Keratinocyte (primary cell): ENCODE measurements around the gene CD164L2. TPM values are rescaled to one million over a fixed set of nuclear protein-coding genes. Genes with fewer than 3 reads are reported as not detected.

ENCODE experiments used
- DNase-seq: peaks from one replicate; pipeline ENCODE4 v3.0.0-alpha.2; 2011; ENCODE audit warnings: low read depth, missing footprints, low spot score
- FAIRE-seq: peaks from 2 replicates; lab custom pipeline; 2011; peaks lifted over from hg19 to GRCh38; lab: Jason Lieb, UNC
- H2AFZ ChIP-seq: 2 replicates; pipeline ENCODE4 v1.6.0; 2012; ENCODE audit warnings: low read length, control low read depth, inconsistent platforms; ENCODE audit not compliant: control insufficient read depth
- H3K27ac ChIP-seq: 2 replicates; pipeline ENCODE4 v1.5.1; 2011; ENCODE audit warnings: low read length; ENCODE audit not compliant: control insufficient read depth, insufficient read depth
- H3K27me3 ChIP-seq: 3 replicates; pipeline ENCODE4 v1.6.0; 2011; ENCODE audit warnings: low read length; ENCODE audit not compliant: control insufficient read depth, insufficient read depth; ENCODE audit errors: extremely low read depth
- H3K36me3 ChIP-seq, 2 experiments: 2 replicates in 1 of 2; 3 replicates in 1 of 2; pipeline ENCODE4 v1.5.1; 2011; ENCODE audit warnings: low read length in 2 of 2, mild to moderate bottlenecking in 1 of 2; ENCODE audit not compliant: control insufficient read depth in 2 of 2, insufficient read depth in 2 of 2; ENCODE audit errors: extremely low read depth in 1 of 2
- H3K4me1 ChIP-seq: 3 replicates; pipeline ENCODE4 v1.5.1; 2011; ENCODE audit warnings: low read length; ENCODE audit not compliant: control insufficient read depth, insufficient read depth; ENCODE audit errors: extremely low read depth
- H3K4me2 ChIP-seq: 3 replicates; pipeline ENCODE4 v1.6.0; 2011; ENCODE audit warnings: low read depth, low read length; ENCODE audit not compliant: control insufficient read depth, insufficient read depth; ENCODE audit errors: extremely low read depth
- H3K4me3 ChIP-seq, 3 experiments: fragments of 200-600 bp in 1 of 3; sonication (generic) in 1 of 3; 2 replicates in 2 of 3; 3 replicates in 1 of 3; pipeline ENCODE4 v1.5.1; 2011 to 2016; ENCODE audit warnings: low read length in 3 of 3, mild to moderate bottlenecking in 3 of 3, control low read depth in 2 of 3, inconsistent platforms in 1 of 3, low read depth in 1 of 3, mixed read lengths in 1 of 3, mixed run types in 1 of 3, moderate library complexity in 1 of 3; ENCODE audit not compliant: control insufficient read depth in 2 of 3, insufficient read depth in 2 of 3; ENCODE audit errors: extremely low read depth in 1 of 3
- H3K79me2 ChIP-seq: 2 replicates; pipeline ENCODE4 v1.6.0; 2012; ENCODE audit warnings: low read length; ENCODE audit not compliant: control insufficient read depth, insufficient read depth
- H3K9ac ChIP-seq: 3 replicates; pipeline ENCODE4 v1.6.0; 2011; ENCODE audit warnings: low read length; ENCODE audit not compliant: control insufficient read depth, insufficient read depth; ENCODE audit errors: extremely low read depth
- H3K9me1 ChIP-seq: 3 replicates; pipeline ENCODE4 v1.6.0; 2011; ENCODE audit warnings: low read length; ENCODE audit not compliant: control insufficient read depth, insufficient read depth; ENCODE audit errors: extremely low read depth
- H3K9me3 ChIP-seq: 2 replicates; pipeline ENCODE4 v1.5.1; 2012; ENCODE audit warnings: low read depth, low read length; ENCODE audit not compliant: control insufficient read depth
- H4K20me1 ChIP-seq: 3 replicates; pipeline ENCODE4 v1.6.0; 2011; ENCODE audit warnings: low read length; ENCODE audit not compliant: control insufficient read depth, insufficient read depth; ENCODE audit errors: extremely low read depth
- CTCF ChIP-seq, 3 experiments: IDR thresholded peaks in 1 of 3; conservative IDR thresholded peaks in 1 of 3; optimal IDR thresholded peaks in 1 of 3; 2 replicates in 2 of 3; 3 replicates in 1 of 3; pipeline versions ENCODE3 to v1.5.1; 2011; ENCODE audit warnings: low read length in 3 of 3, mild to moderate bottlenecking in 3 of 3, moderate library complexity in 2 of 3, control low read depth in 1 of 3, inconsistent platforms in 1 of 3; ENCODE audit not compliant: insufficient read depth in 2 of 3; ENCODE audit errors: extremely low read depth in 1 of 3
- EZH2 ChIP-seq: IDR thresholded peaks from one replicate; pipeline ENCODE4 v1.6.1; 2012; ENCODE audit warnings: inconsistent platforms, mild to moderate bottlenecking, low read length, moderate library complexity
- dilution Hi-C: fragments of 300-500 bp; cut with MboI; formaldehyde crosslinking; loops from one replicate; pipeline ENCODE4 v1.7.0; 2020; ENCODE audit warnings: low sequenced_read_pairs; ENCODE audit not compliant: extremely low pct_ligation_motif_present
- polyA plus RNA-seq, 5 experiments: library from polyadenylated mRNA; depleted of rRNA in 3 of 5; stranded (reverse) in 3 of 5; stranded (forward) in 1 of 5; unstranded in 1 of 5; fragments of >200 nt; gene quantifications; 1 replicate in 1 of 5; 2 replicates in 3 of 5; 3 replicates in 1 of 5; pipeline versions ENCODE4 v1.2.1 to v1.2.3, GENCODE V29; 2011 to 2012; ENCODE audit warnings: missing spikeins in 2 of 5, low read depth in 1 of 5, low replicate concordance in 1 of 5

Gene CD164L2
- polyA plus RNA-seq, 1 donor (not counting 4 experiments of a cell fraction or from before 2014, with no cell fraction given), result 2.7 TPM

GRCh38 chr1:27367160-27367650, 15.9 kb downstream of the CD164L2 start:
- Histone ChIP-seq H3K27me3 (no peaks in the 10 kb centered on the region), H3K9me1 (no peaks in the 10 kb centered on the region), H3K9ac (peak overlapping the region; percentile 88), H4K20me1 (no peaks in the 10 kb centered on the region), H3K36me3 (peaks cover 8 to 10% of the 10 kb centered on the region in 2 experiments), H3K4me2 (peak overlapping the region; percentile 86), H3K27ac (peak overlapping the region; percentile 91), H3K4me3 (peak overlapping the region in 2 of 3 experiments; percentile 82 to 89), H3K4me1 (peaks cover 33% of the 10 kb centered on the region), H3K79me2 (peaks cover 12% of the 10 kb centered on the region), H3K9me3 (no peaks in the 10 kb centered on the region), H2AFZ (peak overlapping the region; percentile 76)
- no peak for FAIRE-seq
- no peak for TF ChIP-seq CTCF (optimal IDR thresholded peaks at IDR 0.05 in 1 of 3, IDR thresholded peaks at IDR 0.05 in 1 of 3, conservative IDR thresholded peaks at IDR 0.05 in 1 of 3; ENCODE audit: extremely low read depth in 1 of 3, insufficient read depth in 2 of 3, low read length in 3 of 3)
- TF ChIP-seq EZH2, result no peak
- dilution Hi-C loops, result no loop called here
- DNase-seq, result no peak

- H3K9me3 ChIP-seq, result no peaks in the 10 kb centered on the region
- H3K27me3 ChIP-seq, result no peaks in the 10 kb centered on the region
- FAIRE-seq (peak; percentile 44), DNase-seq (no peak)
- H4K20me1 ChIP-seq, result no peaks in the 10 kb centered on the region
- TF ChIP-seq EZH2 (no peak), CTCF (optimal IDR thresholded peaks at IDR 0.05 in 1 of 3, IDR thresholded peaks at IDR 0.05 in 1 of 3, conservative IDR thresholded peaks at IDR 0.05 in 1 of 3; ENCODE audit: extremely low read depth in 1 of 3, insufficient read depth in 2 of 3, low read length in 3 of 3) (peak in 2 of 3 experiments; percentile 26 to 59)
- dilution Hi-C loops, result no loop called here
- peak within 1 kb of the TSS; percentile 68 to 89 (median 82) for H3K4me3 ChIP-seq
- H3K9me1 ChIP-seq, result no peaks in the 10 kb centered on the region
- peak within 1 kb of the TSS; percentile 91 for H3K27ac ChIP-seq
- peaks cover 11 to 14% of the 10 kb centered on the region in 2 experiments for H3K36me3 ChIP-seq
- H2AFZ ChIP-seq, result peak within 1 kb of the TSS; percentile 79
- H3K79me2 ChIP-seq, result peaks cover 12% of the 10 kb centered on the region
- peaks cover 31% of the 10 kb centered on the region for H3K4me1 ChIP-seq
- peak within 1 kb of the TSS; percentile 86 for H3K4me2 ChIP-seq
- peak within 1 kb of the TSS; percentile 88 for H3K9ac ChIP-seq
Measured at GRCh38 chr1:27366411-27367159, 16.5 kb downstream of the CD164L2 start, which contains the start of gene MAP3K6. Gene MAP3K6 (minus strand): TSS chr1:27366961. CDS start chr1:27366597, 364 bp downstream.
